GM21786 (cell line): ENCODE measurements around the gene CDH2.
"Not testable (repeated sequence)": the region's sequence is repeated elsewhere in the genome, so short reads cannot be mapped to it uniquely, and the experiment has no call there.

Experiments
- ATAC-seq: cut with Tn5 transposase; IDR thresholded peaks from one replicate; pipeline ENCODE4 v1.9.1; 2021; ENCODE audit not compliant: unreplicated experiment

The CDH2 gene

DNA sequence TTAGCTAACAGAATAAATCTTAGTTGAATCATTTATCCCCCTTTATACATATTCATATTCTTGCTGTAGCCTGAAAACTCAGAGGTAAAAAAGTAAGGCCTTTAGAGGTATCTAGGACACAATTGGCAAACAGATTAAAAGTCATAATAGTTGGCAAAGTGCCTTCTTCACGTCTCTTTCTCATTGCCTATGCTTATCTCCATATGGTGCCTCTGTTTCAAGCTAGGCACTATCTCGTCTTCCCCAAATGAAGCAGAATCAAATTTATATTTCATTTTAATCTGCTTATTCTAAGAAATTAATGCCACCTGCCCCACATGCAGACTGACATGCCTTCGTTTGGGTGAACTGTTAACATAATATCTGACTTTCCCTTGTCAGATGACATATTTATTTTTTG, 245.4 kb downstream of the CDH2 start:
- no peak for ATAC-seq

GRCh38 chr18:27922780-27923179, 254.2 kb downstream of the CDH2 start:
- ATAC-seq, result no peak

DNA sequence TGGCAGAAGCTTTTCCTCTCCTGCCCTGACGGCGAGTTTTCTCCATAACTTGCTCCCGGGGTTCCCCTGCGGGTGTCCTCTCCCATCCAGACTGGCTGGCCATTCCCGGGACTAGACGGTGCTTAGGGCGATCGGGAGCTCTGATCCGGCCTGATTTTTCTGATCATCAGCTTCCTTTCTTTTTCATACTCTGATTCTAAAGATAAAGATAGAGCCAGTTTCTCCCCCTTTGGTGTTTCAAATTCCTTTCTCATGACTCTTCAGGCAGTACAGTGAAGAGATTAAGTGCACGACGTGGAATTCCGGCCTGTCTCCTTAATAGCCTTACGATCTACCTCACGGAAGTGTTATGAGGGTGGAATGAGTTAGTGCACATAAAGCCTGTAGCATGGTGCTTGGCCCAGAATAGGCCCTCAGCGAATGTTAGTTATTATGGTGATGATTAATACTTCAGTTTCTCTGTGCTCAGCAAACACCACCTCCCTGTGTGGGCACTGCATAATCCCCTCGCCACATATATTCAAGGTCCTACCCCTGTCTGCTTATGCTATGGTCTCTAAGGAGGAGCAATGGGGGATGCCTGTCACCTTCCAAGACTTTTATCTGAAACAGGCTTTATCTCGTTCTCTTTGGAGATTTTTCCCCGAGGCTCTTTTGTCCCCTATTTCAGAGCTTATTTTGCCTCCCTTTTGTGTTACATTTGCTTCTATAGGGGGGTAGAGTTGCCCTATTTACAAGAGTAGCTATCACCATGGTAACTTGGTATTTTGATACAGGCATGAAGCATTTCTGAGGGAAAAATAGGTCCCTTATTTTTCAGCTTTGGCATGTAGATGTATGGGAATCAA, 254.8 kb downstream of the CDH2 start:
- ATAC-seq, result no peak

DNA sequence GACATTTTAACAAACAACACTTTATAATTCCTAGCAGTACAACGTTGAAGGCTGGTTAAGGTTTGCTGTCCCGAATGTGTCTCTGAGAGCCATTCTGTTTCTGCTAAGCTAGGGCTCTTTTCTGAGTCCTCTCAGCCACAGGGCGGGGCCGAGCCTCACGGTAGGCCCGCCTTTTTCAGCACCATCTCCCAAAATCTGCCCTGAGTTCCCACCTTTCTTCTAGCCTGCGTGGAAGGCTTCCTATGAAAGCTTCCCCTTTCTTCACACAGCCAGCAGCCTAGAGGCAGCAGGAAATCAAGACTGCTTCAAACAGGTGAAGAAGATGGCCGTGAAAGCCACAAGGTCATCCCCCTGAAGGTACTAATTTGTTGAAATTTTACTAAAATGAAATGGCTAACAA, 255.5 kb downstream of the CDH2 start:
- ATAC-seq, result no peak

GRCh38 chr18:27920836-27921235, 256.1 kb downstream of the CDH2 start:
- ATAC-seq, result no peak

- ATAC-seq, result not testable (repeated sequence)
These were observed 270.7 kb downstream of the CDH2 start for GRCh38 chr18:27906189-27906588.

GRCh38 chr18:27903906-27904305, 273.0 kb downstream of the CDH2 start:
- no peak for ATAC-seq

- no peak for ATAC-seq
These were observed 275.3 kb downstream of the CDH2 start for GRCh38 chr18:27901424-27902226.
